Right lung (tissue), 5 donors: ENCODE results near the gene GRK5. TPM values are rescaled to one million over a fixed set of nuclear protein-coding genes. Genes with fewer than 3 reads are reported as not detected.
"Not testable (repeated sequence)": the region's sequence is repeated elsewhere in the genome, so short reads cannot be mapped to it uniquely, and the experiment has no call there.

Source experiments
- DNase-seq, 2 donors: peaks; one replicate each; pipeline ENCODE4 v3.0.0-alpha.2; 2013
- polyA plus RNA-seq, 5 donors: library from polyadenylated mRNA; unstranded; fragments of 120-200 nt; gene quantifications; one replicate each; pipeline versions ENCODE4 v1.2.1 to v1.2.3, GENCODE V29; 2013; ENCODE audit warnings: inconsistent platforms in 1 of 5, low replicate concordance in 1 of 5; ENCODE audit not compliant: insufficient read length in 5 of 5, insufficient read depth in 1 of 5

Gene GRK5
- polyA plus RNA-seq, 5 donors = 52.2 to 60.0 (median 53.0) TPM

DNA sequence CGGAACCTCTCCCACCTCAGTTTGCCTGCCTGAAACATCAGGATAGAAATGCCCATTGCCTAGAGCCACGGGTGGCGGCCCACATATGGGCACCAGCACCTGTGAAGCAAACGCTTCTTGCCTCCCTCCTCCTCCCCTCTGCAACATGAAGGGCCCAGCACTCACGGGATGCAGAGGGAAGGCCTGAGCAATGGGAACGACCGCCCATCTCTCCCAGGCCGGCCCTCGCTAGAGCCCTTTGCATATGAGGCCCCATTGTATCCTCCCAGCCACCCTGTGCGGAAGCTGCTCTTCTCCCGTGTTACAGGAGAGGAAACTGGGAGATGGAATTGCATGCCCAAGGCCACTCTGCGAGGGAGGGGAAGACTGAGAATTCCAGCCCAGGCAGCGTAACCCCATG, 246.9 kb downstream of the GRK5 start:
- DNase-seq = no peak

DNA sequence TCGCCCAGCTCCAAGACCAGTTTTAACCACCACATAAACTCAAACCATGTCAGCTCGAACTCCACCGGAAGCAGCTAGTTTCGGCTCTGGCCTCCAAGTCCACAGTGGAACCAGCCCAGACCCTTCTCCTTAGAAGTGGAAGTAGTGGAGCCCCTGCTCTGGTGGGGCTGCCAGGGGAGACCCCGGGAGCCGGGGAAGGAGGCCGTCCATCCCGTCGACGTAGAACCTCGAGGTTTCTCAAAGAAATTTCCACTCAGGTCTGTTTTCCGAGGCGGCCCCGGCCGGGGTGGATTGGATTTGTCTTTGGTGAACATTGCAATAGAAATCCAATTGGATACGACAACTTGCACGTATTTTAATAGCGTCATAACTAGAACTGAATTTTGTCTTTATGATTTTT, 247.6 kb downstream of the GRK5 start:
- no peak for DNase-seq

DNA sequence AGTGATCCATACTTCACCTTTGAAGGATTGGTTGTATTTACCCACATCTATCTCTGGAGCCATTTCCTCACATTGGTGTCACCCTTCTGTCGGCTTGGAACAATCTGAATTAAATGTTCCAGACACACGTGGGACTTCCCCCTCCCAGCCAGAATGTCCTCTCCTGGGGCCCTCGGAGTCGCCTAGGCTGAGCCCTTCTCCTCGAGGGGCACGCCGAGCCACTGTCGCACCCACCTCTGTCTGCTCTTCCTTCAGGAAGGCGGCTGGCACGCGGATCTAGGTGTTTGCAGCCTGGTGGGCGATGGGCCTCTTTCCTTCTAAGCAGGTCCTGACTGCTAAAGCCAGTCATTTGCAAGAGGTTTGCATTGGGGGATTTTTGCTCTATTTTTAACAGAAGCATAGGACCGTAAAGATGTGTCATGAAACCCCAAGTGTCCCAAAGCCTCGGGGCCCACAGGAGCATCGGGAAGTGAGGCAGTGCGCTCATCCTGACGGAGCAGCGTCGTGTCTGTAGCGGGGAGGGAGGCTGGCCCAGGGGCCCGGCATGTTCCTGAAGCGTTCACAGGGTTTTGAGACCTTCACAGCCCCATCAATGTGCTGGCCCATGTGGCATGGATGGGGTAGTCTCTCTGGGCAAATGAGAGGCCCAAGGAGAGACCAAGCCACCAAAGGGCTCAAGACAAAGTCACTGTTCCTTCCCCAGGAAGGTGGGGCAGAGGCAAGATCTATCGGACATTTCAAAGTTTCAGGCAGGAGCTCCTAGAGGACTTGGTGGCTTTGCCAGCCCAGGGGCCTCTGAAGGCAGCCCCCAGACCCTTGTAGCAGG, 248.5 kb downstream of the GRK5 start:
- no peak for DNase-seq

DNA sequence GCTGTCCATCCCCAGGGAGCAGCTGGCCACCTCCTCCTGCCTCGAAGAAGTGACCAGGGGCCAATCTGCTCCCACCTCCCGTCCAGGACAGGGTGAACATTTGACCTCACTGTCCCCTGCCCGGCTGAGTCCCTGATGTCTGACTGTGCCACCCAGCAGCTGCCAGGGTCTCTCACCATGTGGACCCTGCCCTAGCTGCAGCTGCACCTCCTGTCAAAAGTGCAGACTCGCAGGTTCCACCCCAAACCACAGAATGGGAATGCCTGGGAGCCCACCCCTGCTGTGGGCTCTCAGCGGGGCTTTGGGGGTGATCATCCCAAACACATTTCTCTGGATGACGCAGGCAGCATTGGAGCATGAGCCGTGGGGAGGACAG, 249.1 kb downstream of the GRK5 start:
- DNase-seq = no peak

DNA sequence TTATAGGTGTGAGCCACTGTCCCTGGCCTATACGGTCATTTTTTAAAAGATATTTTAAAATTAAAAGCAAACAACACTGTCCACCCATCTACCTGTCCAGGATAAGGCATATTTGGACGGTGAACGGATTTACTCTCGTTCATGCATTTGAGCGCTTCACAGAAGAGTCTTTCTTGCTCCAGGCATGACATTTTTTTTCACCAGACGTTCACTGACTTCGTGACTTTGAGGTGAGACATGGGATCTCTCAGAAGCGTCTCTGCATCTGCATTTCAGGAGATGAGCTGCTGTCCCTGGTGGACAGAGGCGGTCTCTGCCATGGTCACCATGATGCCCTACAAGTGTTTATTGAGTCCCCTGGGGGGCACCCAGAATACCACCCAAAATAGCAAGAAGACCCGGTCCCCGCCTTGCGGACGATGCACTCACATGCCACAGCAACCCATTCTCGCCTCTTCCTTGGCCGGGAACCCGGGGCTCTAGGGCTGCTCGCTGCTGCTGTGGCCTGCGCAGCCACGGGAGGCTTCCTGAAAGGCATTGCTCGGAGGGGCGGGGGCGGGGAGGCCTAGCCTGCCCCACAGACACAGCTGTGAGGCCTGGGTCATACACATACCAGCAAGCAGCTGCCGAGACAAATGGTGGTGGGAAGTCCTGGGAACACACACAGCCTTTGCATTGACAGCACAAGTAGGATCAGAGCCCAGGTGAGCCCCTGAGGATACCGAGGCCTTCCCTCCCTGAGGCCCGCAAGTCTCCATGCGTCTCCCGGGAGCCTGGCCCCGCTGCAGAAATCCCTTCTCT, 250.8 kb downstream of the GRK5 start:
- DNase-seq = no peak

DNA sequence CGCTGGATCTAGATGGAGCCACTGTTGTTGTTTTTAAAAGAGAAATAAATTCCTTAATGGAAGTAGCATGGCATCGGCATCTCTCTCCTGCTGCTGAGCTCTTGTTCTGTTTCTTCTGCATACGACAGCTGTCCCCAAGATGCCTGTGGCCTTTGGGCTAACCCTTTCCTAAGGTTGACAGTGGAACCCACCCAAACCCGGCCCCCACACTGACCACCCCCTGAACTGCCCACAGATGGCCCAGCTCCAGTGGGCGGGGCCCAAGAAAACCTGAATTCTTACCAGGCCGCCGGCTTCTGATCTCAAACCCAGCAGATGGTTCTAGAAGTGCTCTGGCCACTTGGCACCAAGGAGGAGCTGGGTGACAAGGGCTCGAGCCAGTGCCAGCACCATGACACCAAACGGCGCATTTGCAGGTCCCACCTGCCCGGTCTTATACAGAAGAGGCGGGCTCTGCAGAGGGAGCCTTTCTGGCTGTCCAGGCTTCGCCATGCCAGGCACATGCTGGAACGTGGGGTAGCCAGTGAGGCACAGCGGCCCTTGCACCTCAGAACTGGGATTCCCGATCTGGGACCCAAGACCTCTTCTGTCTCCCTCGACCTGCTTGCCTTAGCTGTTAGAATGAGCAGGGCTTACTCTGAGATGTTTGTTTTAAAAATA, 252.4 kb downstream of the GRK5 start:
- no peak for DNase-seq

DNA sequence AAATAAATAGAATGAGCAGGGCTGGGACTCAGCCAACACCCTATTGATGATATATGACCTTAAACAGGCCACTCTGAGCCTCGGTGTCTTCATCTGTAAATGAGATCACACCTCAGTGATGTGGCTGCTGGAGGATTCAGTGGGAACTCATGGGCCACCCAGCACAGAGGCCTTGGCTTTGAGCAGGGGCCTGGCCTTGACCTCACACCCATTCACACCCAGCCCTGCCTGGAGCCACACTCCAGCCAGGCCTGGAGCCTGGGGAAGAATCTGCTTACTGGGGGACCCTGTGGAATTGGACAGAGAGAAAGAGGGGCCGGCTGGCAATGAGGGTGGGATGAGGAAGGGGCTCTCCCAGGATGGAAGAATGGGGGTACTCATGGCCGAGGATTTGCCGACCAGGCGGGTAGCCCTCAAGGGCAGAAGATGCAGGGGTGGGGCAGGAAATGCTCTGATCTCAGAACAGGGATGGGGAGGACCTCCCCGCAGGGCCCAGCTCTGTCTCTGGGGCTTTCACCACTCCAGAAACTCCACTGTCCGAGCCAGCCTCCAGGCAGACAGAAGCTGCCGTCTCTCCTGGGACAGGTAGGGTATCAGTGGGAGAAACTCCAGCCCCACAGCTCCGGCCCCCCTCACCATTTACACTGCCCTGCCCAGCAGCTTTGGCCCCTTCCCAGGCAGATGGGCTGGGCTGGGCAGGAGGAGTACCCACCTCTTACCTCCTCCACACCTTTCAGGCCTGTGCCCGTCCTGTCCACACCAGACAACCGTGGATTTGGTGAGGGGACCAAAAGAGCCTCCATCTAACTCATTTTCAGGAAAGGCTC, 253.2 kb downstream of the GRK5 start:
- DNase-seq = no peak

DNA sequence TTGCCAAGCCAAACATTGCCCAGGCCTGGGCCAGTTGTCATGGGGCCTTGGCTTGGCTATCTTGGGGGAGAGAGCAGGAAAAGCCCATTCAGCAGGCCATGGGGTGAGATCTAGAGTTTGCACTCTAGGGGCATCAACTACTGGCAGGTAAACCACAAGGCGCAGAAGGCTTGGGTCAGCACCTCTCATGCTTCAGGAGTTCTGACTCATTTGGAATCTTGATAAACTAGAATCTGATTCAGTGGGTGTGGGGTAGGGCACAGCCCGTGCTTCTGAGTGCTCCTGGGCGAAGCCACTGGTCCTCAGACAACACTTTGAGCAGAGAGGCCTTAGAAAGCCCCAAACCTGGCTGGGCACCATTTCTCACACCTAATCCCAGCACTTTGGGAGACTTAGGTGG, 254.0 kb downstream of the GRK5 start:
- DNase-seq = no peak

DNA sequence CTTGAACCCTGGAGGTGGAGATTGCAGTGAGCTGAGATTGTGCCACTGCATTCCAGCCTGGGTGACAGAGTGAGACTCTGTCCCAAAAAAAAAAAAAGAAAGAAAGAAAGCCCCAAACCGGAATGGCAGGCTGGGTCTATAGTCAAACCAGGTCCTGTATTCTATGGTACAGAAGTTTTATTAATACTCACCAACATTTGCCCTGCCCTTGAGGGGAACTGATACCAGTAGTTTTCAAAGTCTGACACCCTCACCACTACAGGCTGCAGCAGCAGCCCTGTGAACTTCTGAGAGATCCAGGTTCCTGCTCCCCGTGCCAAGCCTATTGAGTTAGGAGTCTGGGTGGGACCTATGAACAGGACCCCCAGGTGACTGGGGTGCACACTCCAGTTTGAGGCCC, 254.6 kb downstream of the GRK5 start:
- DNase-seq = no peak

DNA sequence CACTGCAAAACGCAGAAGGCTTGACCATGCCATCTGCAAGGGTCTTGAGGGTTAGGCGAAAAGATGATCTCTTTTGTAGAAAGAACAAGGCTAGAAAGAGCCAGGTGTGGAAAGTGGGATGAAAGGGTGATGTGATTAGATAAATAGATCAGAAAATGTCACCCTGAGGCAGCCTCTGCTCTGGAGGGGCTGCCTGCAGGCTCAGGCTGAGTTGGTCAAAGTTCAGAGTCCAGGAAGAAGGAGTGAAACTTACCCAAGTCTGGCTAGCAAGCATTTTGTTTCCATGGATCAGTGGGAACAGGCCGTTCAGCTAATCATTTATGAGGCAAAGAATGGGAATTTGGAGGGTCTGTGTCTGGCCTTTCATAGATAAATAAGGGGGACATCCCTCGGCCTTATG, 255.4 kb downstream of the GRK5 start:
- DNase-seq = no peak

DNA sequence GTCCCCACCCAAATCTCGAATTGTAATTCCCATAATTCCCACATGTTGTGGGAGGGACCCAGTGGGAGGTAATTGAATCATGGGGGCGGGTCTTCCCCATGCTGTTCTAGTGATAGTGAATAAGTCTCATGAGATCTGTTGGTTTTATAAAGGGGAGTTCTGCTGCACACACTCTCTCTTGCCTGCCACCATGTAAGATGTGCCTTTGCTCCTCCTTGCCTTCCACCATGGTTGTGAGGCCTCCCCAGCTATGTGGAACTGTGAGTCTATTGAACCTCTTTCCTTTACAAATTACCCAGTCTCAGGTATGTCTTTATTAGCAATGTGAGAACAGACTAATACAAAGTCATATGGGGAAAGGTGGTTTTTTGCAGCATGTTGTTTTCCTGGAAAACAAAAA, 255.8 kb downstream of the GRK5 start:
- not testable (repeated sequence) for DNase-seq

DNA sequence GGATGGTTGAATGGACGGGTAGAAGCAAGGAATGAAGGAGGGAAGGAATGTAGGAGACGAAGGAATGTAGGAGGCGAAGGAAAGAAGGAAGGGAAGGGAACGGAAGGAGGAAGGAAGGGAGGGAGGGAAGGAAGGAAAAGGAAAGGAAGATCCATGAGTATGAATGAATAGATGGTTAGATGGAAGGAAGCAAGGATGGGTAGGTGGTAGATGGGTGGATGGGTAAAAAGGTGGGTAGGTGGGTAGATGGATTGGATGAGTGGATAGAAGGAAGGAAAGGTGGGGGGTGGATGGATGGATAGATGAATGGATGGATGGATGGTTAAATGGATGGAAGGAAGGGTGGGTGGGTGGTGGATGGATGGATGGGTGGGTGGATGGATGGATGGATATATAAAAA, 257.7 kb downstream of the GRK5 start:
- no peak for DNase-seq

DNA sequence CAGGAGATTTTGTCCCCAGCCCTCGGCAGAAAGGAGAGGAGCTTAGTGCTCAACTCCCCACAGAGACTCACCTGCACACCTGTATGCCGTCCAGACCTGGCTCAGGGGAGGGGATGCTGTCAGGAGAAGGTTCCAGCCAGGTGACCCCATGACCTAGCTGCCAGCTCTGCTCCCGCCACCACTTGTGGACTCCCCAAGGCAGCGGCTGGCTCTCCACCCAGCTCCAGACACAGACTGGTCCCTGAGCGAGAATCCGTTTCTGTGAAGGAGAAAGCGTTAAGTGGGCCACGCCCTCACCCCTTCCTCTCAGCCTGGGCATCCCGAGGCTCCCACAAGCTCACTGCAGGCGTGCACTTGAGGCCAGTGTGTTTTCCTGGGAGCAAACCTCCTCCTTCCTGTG, 258.7 kb downstream of the GRK5 start:
- DNase-seq = no peak

DNA sequence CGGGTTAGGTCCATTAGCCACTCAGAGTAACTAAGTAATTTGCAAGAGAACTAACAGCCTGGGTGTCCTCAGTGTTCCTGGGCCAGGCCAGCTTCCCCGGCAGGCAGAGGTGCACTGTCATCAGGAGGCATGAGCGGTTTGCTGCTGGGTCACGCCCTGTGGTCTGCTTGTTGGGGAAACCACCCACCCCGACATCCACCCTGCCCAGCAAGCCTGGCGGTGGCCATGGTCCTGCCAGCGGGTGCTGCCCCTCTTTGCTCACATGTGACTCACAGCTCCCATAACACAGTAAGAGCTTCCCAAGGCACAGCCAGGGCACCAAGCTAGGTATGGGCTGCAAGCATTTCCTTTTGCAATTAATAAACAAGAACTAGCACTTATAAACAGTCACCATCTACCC, 259.3 kb downstream of the GRK5 start:
- DNase-seq = no peak

DNA sequence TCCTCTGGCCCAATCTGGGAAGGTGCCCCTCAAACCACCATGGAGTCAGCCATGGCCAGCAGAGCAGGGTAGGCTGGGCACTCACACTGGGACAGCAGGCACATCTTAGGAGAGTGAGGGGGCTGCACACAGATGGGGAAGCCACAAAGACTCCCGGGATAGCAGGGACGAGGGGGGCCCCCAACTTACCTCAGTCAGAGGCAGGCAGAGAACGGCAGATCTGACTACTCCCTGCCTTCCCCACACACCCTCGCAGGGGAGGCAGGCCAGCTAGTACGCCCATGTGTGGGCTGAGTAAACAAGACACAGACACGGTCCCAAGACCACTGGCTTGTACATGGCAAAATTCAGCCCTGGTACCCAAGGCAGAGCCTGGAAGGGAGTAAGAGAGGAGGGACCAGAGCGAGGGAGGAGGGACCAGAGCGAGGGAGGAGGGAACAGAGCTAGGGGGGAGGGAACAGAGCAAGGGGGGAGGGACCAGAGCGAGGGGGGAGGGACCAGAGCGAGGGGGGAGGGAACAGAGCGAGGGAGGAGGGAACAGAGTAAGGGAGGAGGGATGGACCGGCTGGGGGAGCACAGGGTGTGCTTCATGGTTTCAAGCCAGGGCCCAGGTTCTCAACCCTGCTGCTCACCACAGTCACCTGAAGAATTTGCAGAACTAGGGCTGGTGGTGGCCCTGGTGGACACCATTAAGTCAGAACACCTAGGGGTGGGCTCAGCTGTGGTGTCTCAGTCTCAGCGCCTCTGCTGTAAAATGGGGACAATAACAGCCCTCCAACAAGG, 261.4 kb downstream of the GRK5 start:
- DNase-seq = no peak

DNA sequence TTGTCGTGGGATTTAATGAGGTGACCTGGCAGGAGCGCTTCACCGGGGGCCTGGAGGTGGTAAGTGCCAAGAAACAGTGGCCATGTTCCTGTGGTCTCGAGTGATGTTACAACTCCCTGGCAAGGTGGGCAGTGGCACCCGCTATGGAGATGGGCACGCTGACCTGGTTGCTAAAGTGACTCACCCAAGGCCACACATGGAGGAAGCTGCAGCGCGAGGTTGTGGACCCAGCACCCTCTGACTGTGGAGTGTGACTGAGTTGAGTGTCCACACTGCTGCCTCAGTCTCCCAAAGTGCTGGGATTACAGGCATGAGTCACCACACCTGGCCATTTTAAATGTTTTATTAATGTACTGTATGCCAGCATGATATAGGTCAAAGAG, 261.9 kb downstream of the GRK5 start:
- no peak for DNase-seq

DNA sequence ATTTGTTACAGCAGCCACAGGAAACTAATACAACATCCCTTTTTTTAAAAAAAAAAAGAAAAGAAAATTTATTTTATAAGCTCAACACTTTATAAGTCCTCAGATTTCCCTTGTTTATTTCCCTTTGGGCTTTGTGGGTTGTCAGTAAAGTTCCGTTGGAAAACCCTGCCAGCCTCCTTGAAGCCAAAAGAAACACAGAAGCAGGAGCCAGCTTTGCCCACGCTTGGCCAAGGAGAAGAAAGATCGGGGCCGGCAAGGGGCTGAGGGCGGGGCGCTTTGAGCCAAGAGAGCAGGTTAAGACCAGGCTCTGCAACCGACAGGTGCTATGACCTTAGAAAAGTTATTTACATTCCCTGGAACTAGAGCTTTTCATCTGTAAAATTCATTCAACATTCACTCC, 262.5 kb downstream of the GRK5 start:
- no peak for DNase-seq

DNA sequence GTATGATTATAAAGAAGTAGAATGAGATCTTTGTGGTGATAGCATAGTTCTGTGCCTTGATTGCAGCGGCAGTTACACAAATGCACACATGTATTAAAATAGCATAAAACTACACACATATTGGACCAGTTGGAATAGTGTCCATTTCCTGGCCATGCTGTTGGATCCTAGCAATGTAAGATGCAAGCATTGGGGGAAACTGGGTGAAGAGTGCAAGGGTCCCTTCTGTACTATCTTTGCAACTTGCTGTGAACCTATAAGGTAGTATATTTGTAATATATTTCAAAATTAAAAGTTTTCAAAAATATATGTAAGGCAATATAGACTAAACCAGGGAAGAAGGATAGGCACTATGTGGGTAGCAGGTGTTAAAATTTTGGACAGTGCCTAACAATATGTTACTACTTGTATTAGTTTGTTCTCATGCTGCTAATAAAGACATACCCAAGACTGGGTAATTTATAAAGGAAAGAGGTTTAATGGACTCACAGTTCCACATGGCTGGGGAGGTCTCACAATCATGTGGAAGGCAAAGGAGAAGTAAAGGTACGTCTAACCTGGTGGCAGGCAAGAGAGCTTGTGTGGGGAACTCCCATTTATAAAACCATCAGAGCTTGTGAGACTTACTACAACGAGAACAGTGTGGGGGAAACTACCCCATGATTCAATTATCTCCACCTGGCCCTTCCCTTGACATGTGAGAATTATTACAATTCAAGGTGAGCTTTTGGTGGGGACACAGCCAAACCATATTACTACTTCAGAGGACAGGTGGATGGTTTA, 263.7 kb downstream of the GRK5 start:
- DNase-seq = no peak

DNA sequence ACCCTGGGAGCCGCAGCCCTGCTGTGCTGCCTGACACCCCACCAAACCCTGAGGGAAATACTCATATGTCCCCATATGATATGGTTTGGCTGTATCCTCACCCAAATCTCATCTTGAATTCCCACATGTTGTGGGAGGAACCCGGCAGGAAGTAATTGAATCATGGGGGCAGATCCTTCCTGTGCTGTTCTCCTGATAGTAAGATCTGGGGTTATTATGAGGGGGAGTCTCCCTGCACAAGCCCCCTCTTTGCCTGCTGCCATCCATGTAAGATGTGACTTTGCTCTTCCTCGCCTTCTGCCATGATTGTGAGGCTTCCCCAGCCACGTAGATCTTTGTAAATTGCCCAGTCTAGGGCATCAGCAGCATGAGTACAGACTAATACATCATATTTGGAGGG, 266.4 kb downstream of the GRK5 start:
- no peak for DNase-seq

DNA sequence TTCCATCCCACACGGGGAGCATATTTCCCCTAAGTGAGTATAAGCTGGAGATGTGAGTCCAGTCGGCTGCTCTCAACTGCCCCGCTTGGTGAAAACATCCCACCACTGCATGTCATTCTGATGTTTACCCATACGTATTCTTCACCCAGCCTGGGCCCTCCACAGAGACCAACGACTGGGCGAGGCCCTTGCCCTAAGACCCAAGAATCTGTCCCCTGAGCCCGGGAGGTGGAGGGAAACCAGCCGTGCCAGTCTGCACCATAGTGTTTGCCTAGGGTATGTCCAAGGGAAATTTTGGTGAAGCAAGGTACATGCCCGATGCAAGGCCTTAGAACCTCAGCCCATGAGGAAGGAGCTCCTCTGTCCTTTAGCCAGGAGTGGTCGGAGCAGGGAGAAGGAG, 267.2 kb downstream of the GRK5 start:
- DNase-seq = no peak
